Body of pancreas (tissue), 4 donors: ENCODE data around the gene LTV1. TPM values are rescaled to one million over a fixed set of nuclear protein-coding genes. Genes with fewer than 3 reads are reported as not detected.
"Not testable (repeated sequence)": the region's sequence is repeated elsewhere in the genome, so short reads cannot be mapped to it uniquely, and the experiment has no call there.

ENCODE experiments used
- ATAC-seq: fragments of 150-250 bp; one replicate; pipeline ENCODE4 v1.9.1; 2016
- DNase-seq, 4 donors: peaks; one replicate each; pipeline ENCODE4 v3.0.0-alpha.2; 2019
- H3K27ac ChIP-seq, 4 donors: fragments of 200-600 bp; sonication (generic); 1 replicate in 3 of 4; 2 replicates in 1 of 4; pipeline versions ENCODE4 v1.5.1 to v1.6.1; 2016 to 2019; ENCODE audit warnings: mild to moderate bottlenecking in 1 of 4, mixed read lengths in 1 of 4, moderate library complexity in 1 of 4
- H3K27me3 ChIP-seq, 2 donors: fragments of 200-600 bp; sonication (generic); one replicate each; pipeline ENCODE4 v1.6.0; 2016; ENCODE audit warnings: mild to moderate bottlenecking in 1 of 2
- H3K36me3 ChIP-seq, 2 donors: fragments of 200-600 bp; sonication (generic); replicated peaks in 1 of 2; 2 replicates each; pipeline ENCODE4 v1.5.1; 2016; ENCODE audit warnings: low read depth in 2 of 2; ENCODE audit not compliant: insufficient read depth in 1 of 2
- H3K4me1 ChIP-seq: fragments of 200-600 bp; sonication (generic); one replicate; pipeline ENCODE4 v1.6.0; 2016
- H3K4me3 ChIP-seq, 2 donors: fragments of 200-600 bp; sonication (generic); 1 replicate in 1 of 2; 2 replicates in 1 of 2; pipeline ENCODE4 v1.5.1; 2016 to 2019
- H3K9me3 ChIP-seq, 3 donors: fragments of 200-600 bp; sonication (generic); 1 replicate in 2 of 3; 2 replicates in 1 of 3; pipeline ENCODE4 v1.5.1; 2016
- CTCF ChIP-seq, 7 experiments: fragments of 450-650 bp in 4 of 7; fragments of 200-600 bp in 3 of 7; sonication (generic) in 3 of 7; IDR thresholded peaks; one replicate each; pipeline ENCODE4 v1.5.1; 2016 to 2019; ENCODE audit warnings: antibody characterized with exemption in 7 of 7
- POLR2A ChIP-seq, 3 donors: fragments of 450-650 bp; IDR thresholded peaks; one replicate each; pipeline ENCODE4 v1.6.1; 2016; ENCODE audit warnings: antibody characterized with exemption in 3 of 3, mild to moderate bottlenecking in 2 of 3
- WGBS, 2 donors: methylation state at CpG; one replicate each; pipeline ENCODE4 v1.1.5; 2017; 5-methylcytosine and 5-hydroxymethylcytosine counted together
- intact Hi-C: fragments of 100-400 bp; cut with DNase I; formaldehyde crosslinking; loops from one replicate; pipeline ENCODE4 v1.15.1; 2023
- total RNA-seq, 2 donors: library from RNA; depleted of rRNA; stranded (reverse); fragments of >200 nt; gene quantifications; one replicate each; pipeline ENCODE4 v1.1.0, GENCODE V29; 2016

The LTV1 gene
- total RNA-seq, 2 donors from 2014 or later: 6.7 to 6.9 TPM

DNA sequence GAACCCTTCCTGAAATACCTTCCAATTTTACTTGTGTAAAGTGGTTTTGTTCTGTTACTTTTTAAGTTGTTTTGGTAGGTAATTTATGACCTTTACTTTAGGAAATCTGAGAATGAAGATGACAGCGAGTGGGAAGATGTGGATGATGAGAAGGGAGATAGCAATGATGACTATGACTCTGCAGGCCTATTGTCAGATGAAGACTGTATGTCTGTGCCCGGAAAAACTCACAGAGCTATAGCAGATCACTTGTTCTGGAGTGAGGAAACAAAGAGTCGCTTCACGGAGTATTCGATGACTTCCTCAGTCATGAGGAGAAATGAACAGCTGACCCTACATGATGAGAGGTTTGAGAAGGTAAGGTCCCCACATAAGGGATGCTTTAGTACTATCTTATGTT, 14.5 kb downstream of the LTV1 start:
- H3K4me1 ChIP-seq: no peaks in the 10 kb centered on the region
- no peak for DNase-seq
- TF ChIP-seq POLR2A (IDR thresholded peaks at IDR 0.05) (no peak), CTCF (IDR thresholded peaks at IDR 0.05) (no peak)
- intact Hi-C loops: no loop called here
- no peak overlapping the region for H3K27ac ChIP-seq
- no peak for ATAC-seq
- H3K36me3 ChIP-seq: peaks cover 0 to 43% of the 10 kb centered on the region in 2 donors
- no peaks in the 10 kb centered on the region for H3K9me3 ChIP-seq
- no peaks in the 10 kb centered on the region for H3K27me3 ChIP-seq
- H3K4me3 ChIP-seq: no peak overlapping the region
- WGBS, 2 donors: 95 to 96% methylated on average over 5 of the region's 5 CpGs

GRCh38 chr6:143859891-143860660, 16.9 kb downstream of the LTV1 start:
- Histone ChIP-seq H3K36me3 (peaks cover 0 to 46% of the 10 kb centered on the region in 2 donors), H3K4me1 (no peaks in the 10 kb centered on the region), H3K4me3 (no peak overlapping the region), H3K27me3 (no peaks in the 10 kb centered on the region), H3K9me3 (no peaks in the 10 kb centered on the region), H3K27ac (no peak overlapping the region)
- no peak for TF ChIP-seq CTCF (IDR thresholded peaks at IDR 0.05)
- no peak for TF ChIP-seq POLR2A (IDR thresholded peaks at IDR 0.05)
- intact Hi-C loops: no loop called here
- DNase-seq: no peak
- ATAC-seq: no peak
- WGBS, 2 donors: 87 to 96% methylated on average over 3 of the region's 3 CpGs

DNA sequence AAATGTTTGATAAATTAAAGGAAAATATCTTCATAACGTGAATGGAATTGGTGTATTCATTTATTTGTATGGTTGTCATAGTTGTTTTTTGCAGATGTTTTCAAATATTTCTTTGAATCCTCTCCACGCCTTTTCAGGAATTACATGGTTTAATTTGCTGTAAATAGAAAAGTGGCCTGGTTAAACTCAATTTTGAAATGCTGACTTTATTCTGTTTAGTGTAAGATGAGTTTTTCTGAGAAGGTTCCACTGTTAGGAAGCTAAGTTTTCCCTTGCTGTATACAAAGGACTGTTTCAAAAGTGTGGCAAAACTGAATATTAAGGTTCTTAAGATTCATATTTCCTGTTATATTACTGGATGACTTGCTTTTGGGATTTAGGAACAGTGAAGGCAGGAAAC, 20.6 kb downstream of the LTV1 start:
- TF ChIP-seq CTCF (IDR thresholded peaks at IDR 0.05) (no peak), POLR2A (IDR thresholded peaks at IDR 0.05) (no peak)
- peaks cover 0 to 23% of the 10 kb centered on the region in 2 donors for H3K36me3 ChIP-seq

GRCh38 chr6:143864234-143864633, 21.1 kb downstream of the LTV1 start, which contains the start of gene ZC2HC1B:
Gene ZC2HC1B, plus strand, starts transcription at chr6:143864474. Its CDS starts 66 bp downstream, at chr6:143864540.
- intact Hi-C loops: no loop called here
- Histone ChIP-seq H3K36me3 (peaks cover 0 to 18% of the 10 kb centered on the region in 2 donors), H3K4me1 (no peaks in the 10 kb centered on the region), H3K9me3 (no peaks in the 10 kb centered on the region), H3K4me3 (no peak within 1 kb of the TSS), H3K27me3 (no peaks in the 10 kb centered on the region), H3K27ac (no peak within 1 kb of the TSS)
- DNase-seq (no peak), ATAC-seq (no peak)
- no peak for TF ChIP-seq CTCF (IDR thresholded peaks at IDR 0.05)
- no peak for TF ChIP-seq POLR2A (IDR thresholded peaks at IDR 0.05)
- 85 to 90% methylated on average over 1 of the region's 1 CpG for WGBS, 2 donors

More for the DNA sequence above, 20.6 kb downstream of the LTV1 start:
- WGBS, 2 donors: 91 to 94% methylated on average over 2 of the region's 2 CpGs
- Histone ChIP-seq H3K27ac (no peak overlapping the region), H3K4me1 (no peaks in the 10 kb centered on the region), H3K4me3 (no peak overlapping the region), H3K27me3 (no peaks in the 10 kb centered on the region), H3K9me3 (no peaks in the 10 kb centered on the region)
- ATAC-seq: no peak
- no peak for DNase-seq
- intact Hi-C loops: no loop called here

GRCh38 chr6:143867236-143867635, 24.1 kb downstream of the LTV1 start:
- no peaks in the 10 kb centered on the region for H3K9me3 ChIP-seq
- ATAC-seq: no peak
- peaks cover 0 to 7% of the 10 kb centered on the region in 2 donors for H3K36me3 ChIP-seq
- intact Hi-C loops: no loop called here
- H3K27me3 ChIP-seq: no peaks in the 10 kb centered on the region
- DNase-seq: no peak
- H3K27ac ChIP-seq: no peak overlapping the region
- TF ChIP-seq POLR2A (IDR thresholded peaks at IDR 0.05): no peak
- TF ChIP-seq CTCF (IDR thresholded peaks at IDR 0.05): no peak
- H3K4me3 ChIP-seq: no peak overlapping the region
- H3K4me1 ChIP-seq: no peaks in the 10 kb centered on the region

DNA sequence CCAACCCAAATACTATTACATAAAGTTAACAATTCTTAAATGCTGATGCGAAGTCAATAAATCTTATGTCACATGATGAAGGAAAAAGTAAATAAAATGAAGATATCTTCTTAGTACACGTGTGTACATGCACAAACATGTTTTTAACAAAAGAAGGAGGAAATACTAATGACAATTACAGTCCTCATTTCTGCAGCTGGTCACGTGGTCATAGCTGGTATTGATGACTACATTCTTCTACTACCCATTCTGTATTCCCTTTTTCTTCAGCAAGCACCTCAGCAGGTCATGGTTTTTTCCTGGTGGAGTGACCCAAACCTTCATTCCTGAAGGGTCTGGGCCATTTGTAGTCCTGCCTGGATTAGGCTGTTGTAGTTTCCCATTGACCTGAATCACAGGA, 25.7 kb downstream of the LTV1 start:
- H3K4me3 ChIP-seq, ATAC-seq, H3K9me3 ChIP-seq, intact Hi-C loops, H3K4me1 ChIP-seq, H3K27me3 ChIP-seq, DNase-seq, H3K27ac ChIP-seq, H3K36me3 ChIP-seq: not testable (repeated sequence)
- WGBS, 2 donors: 86 to 87% methylated on average over 3 of the region's 3 CpGs

DNA sequence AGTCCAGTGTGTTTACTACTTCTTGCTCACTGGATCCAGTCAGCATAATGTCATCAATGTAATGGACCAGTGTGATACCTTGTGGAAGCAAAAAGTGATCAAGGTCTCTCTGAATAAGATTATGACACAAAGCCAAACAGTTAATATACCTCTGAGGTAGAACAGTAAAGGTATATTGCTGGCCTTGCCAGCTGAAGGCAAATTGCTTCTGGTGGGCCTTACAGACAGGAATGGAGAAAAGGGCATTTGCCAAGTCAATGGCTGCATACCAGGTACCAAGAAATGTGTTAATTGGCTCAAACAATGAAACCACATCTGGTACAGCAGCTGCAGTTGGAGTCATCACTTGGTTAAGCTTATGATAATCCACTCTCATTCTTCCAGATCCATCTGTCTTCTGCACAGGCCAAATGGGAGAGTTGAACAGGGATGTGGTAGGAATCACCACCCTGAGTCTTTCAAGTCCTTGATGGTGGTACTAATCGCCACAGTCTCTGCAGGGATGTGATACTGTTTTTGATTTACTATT, 28.1 kb downstream of the LTV1 start:
- H3K27me3 ChIP-seq, ATAC-seq, DNase-seq, H3K4me1 ChIP-seq, H3K36me3 ChIP-seq, H3K4me3 ChIP-seq, intact Hi-C loops, H3K27ac ChIP-seq, H3K9me3 ChIP-seq: not testable (repeated sequence)
- WGBS, 2 donors: 80 to 86% methylated on average over 1 of the region's 1 CpG
